CD14-positive monocyte (primary cell): Measurements from ENCODE around the gene USP17L24. TPM values are rescaled to one million over a fixed set of nuclear protein-coding genes. Genes with fewer than 3 reads are reported as not detected.
"Not testable (repeated sequence)": the region's sequence is repeated elsewhere in the genome, so short reads cannot be mapped to it uniquely, and the experiment has no call there.

Source experiments
- DNase-seq, 3 donors: peaks; one replicate each; pipeline ENCODE4 v3.0.0-alpha.2; 2011 to 2022
- H2AFZ ChIP-seq: 2 replicates; pipeline ENCODE4 v1.6.0; 2012; ENCODE audit warnings: mild to moderate bottlenecking, low read depth, low read length, inconsistent platforms; ENCODE audit not compliant: insufficient read depth, poor library complexity, severe bottlenecking
- H3K27ac ChIP-seq, 2 donors: 1 replicate in 1 of 2; 2 replicates in 1 of 2; pipeline ENCODE4 v1.5.1; 2012 to 2013; ENCODE audit warnings: low read length in 2 of 2, control low read depth in 1 of 2, inconsistent platforms in 1 of 2, low read depth in 1 of 2, mild to moderate bottlenecking in 1 of 2
- H3K27me3 ChIP-seq, 2 donors: one replicate each; pipeline versions ENCODE4 v1.6.0 to v1.6.1; 2011 to 2013; ENCODE audit warnings: low read length in 2 of 2; ENCODE audit not compliant: control insufficient read depth in 2 of 2, insufficient read depth in 2 of 2
- H3K36me3 ChIP-seq, 2 donors: replicated peaks in 1 of 2; 1 replicate in 1 of 2; 2 replicates in 1 of 2; pipeline versions ENCODE4 v1.5.1 to v1.6.1; 2012 to 2013; ENCODE audit warnings: low read length in 2 of 2, control low read depth in 1 of 2, inconsistent platforms in 1 of 2, mild to moderate bottlenecking in 1 of 2; ENCODE audit not compliant: insufficient read depth in 2 of 2, control insufficient read depth in 1 of 2
- H3K4me1 ChIP-seq, 2 donors: 1 replicate in 1 of 2; 2 replicates in 1 of 2; pipeline versions ENCODE4 v1.5.1 to v1.6.1; 2012 to 2013; ENCODE audit warnings: low read length in 2 of 2, control low read depth in 1 of 2, inconsistent platforms in 1 of 2, mild to moderate bottlenecking in 1 of 2, moderate library complexity in 1 of 2; ENCODE audit not compliant: insufficient read depth in 2 of 2, control insufficient read depth in 1 of 2
- H3K4me2 ChIP-seq: replicated peaks from 2 replicates; pipeline ENCODE3; 2012; ENCODE audit warnings: low read length, moderate library complexity, mild to moderate bottlenecking; ENCODE audit not compliant: poor library complexity, severe bottlenecking; ENCODE audit errors: extremely low read depth
- H3K4me3 ChIP-seq, 3 experiments: fragments of 200-600 bp in 1 of 3; sonication (generic) in 1 of 3; replicated peaks in 1 of 3; 1 replicate in 2 of 3; 2 replicates in 1 of 3; pipeline ENCODE4 v1.5.1; 2011 to 2013; ENCODE audit warnings: low read length in 3 of 3, mild to moderate bottlenecking in 3 of 3, control low read depth in 2 of 3, low read depth in 2 of 3, inconsistent platforms in 1 of 3, moderate library complexity in 1 of 3
- H3K79me2 ChIP-seq: 2 replicates; pipeline ENCODE4 v1.6.0; 2012; ENCODE audit warnings: mild to moderate bottlenecking, control low read depth, inconsistent platforms, low read length, moderate library complexity; ENCODE audit not compliant: insufficient read depth
- H3K9ac ChIP-seq: 2 replicates; pipeline ENCODE4 v1.6.0; 2017; ENCODE audit warnings: low read length, mild to moderate bottlenecking; ENCODE audit not compliant: insufficient read depth, poor library complexity, severe bottlenecking
- H3K9me3 ChIP-seq, 2 donors: replicated peaks in 1 of 2; 1 replicate in 1 of 2; 2 replicates in 1 of 2; pipeline versions ENCODE4 v1.5.1 to v1.6.1; 2012 to 2013; ENCODE audit warnings: low read length in 2 of 2, control low read depth in 1 of 2; ENCODE audit not compliant: control insufficient read depth in 1 of 2, insufficient read depth in 1 of 2
- H4K20me1 ChIP-seq: 2 replicates; pipeline ENCODE4 v1.6.0; 2012; ENCODE audit warnings: mild to moderate bottlenecking, low read length, control low read depth, moderate library complexity; ENCODE audit not compliant: insufficient read depth
- H3K27ac Mint-ChIP-seq, 7 donors: one replicate each; pipeline ENCODE4 v1.8.0; 2020; ENCODE audit warnings: mild to moderate bottlenecking in 7 of 7, mixed read lengths in 7 of 7, moderate library complexity in 6 of 7, inconsistent platforms in 2 of 7
- H3K27me3 Mint-ChIP-seq, 3 donors: one replicate each; pipeline ENCODE4 v1.8.0; 2021 to 2022; ENCODE audit warnings: low read depth in 3 of 3, mild to moderate bottlenecking in 3 of 3, mixed read lengths in 3 of 3, moderate library complexity in 3 of 3, inconsistent platforms in 1 of 3
- H3K36me3 Mint-ChIP-seq, 2 donors: one replicate each; pipeline ENCODE4 v1.8.0; 2020; ENCODE audit warnings: mixed read lengths in 2 of 2, inconsistent platforms in 1 of 2, mild to moderate bottlenecking in 1 of 2
- H3K4me1 Mint-ChIP-seq: one replicate; pipeline ENCODE4 v1.8.0; 2020; ENCODE audit warnings: mild to moderate bottlenecking, mixed read lengths
- H3K4me3 Mint-ChIP-seq, 2 donors: one replicate each; pipeline ENCODE4 v1.8.0; 2020; ENCODE audit warnings: mild to moderate bottlenecking in 2 of 2, mixed read lengths in 2 of 2, moderate library complexity in 1 of 2
- H3K9me3 Mint-ChIP-seq, 7 donors: one replicate each; pipeline ENCODE4 v1.8.0; 2020 to 2022; ENCODE audit warnings: mixed read lengths in 7 of 7, mild to moderate bottlenecking in 6 of 7, moderate library complexity in 6 of 7, inconsistent platforms in 2 of 7
- WGBS: methylation state at CpG from one replicate; pipeline ENCODE4 v1.1.5; 2013; ENCODE audit warnings: missing lambda C conversion rate; ENCODE audit not compliant: insufficient coverage; 5-methylcytosine and 5-hydroxymethylcytosine counted together
- intact Hi-C, 2 donors: fragments of 100-400 bp; cut with micrococcal nuclease; formaldehyde crosslinking; loops; one replicate each; pipeline versions ENCODE4 v1.15.0 to v1.15.1; 2023
- polyA plus RNA-seq, 3 donors: library from polyadenylated mRNA; depleted of rRNA in 1 of 3; unstranded in 2 of 3; stranded (reverse) in 1 of 3; fragments of 300-500 nt in 2 of 3; fragments of >200 nt in 1 of 3; fragmentation: Illumina TruSeq in 2 of 3; gene quantifications; 1 replicate in 2 of 3; 2 replicates in 1 of 3; pipeline ENCODE4 v1.2.3, GENCODE V29; 2012 to 2021

The USP17L24 gene
- polyA plus RNA-seq, 3 donors: not detected

GRCh38 chr4:9353338-9353737 is 28.4 kb downstream of the USP17L24 start, which contains the start of gene USP17L29:
TSS of gene USP17L29 (plus strand) at chr4:9353638. CDS start at chr4:9353638, 0 bp downstream.
- H3K9me3 ChIP-seq, H3K36me3 Mint-ChIP-seq, H3K4me3 Mint-ChIP-seq, H3K27ac Mint-ChIP-seq, H3K4me1 ChIP-seq, H3K4me3 ChIP-seq, H3K4me1 Mint-ChIP-seq, H2AFZ ChIP-seq, H3K9ac ChIP-seq, H3K79me2 ChIP-seq, H4K20me1 ChIP-seq, DNase-seq, H3K9me3 Mint-ChIP-seq, H3K36me3 ChIP-seq, intact Hi-C loops, H3K4me2 ChIP-seq, H3K27me3 ChIP-seq, H3K27ac ChIP-seq, H3K27me3 Mint-ChIP-seq: not testable (repeated sequence)
- no CpG with 5 or more reads among the region's 15 CpGs for WGBS

- DNase-seq, H3K4me1 Mint-ChIP-seq, H3K4me2 ChIP-seq, H2AFZ ChIP-seq, H3K9ac ChIP-seq, intact Hi-C loops, H3K27me3 Mint-ChIP-seq, H3K36me3 Mint-ChIP-seq, H3K79me2 ChIP-seq, H3K9me3 ChIP-seq, H4K20me1 ChIP-seq, H3K4me1 ChIP-seq, H3K36me3 ChIP-seq, H3K27me3 ChIP-seq, H3K27ac ChIP-seq, H3K9me3 Mint-ChIP-seq, H3K27ac Mint-ChIP-seq, H3K4me3 Mint-ChIP-seq, H3K4me3 ChIP-seq: not testable (repeated sequence)
- WGBS: no CpG with 5 or more reads among the region's 15 CpGs
These were observed 37.9 kb downstream of the USP17L24 start, which contains the start of gene USP17L30 for GRCh38 chr4:9362829-9363228. TSS of gene USP17L30 (plus strand) at chr4:9363129. CDS start at chr4:9363129, 0 bp downstream.

Other genes starting within 250 kb of the USP17L24 start
- gene FAM90A26, start 154.8 kb upstream of the USP17L24 start, polyA plus RNA-seq: not detected
- not detected for gene USP17L10, start 114.5 kb upstream of the USP17L24 start, polyA plus RNA-seq
- not detected for gene USP17L11, start 109.8 kb upstream of the USP17L24 start, polyA plus RNA-seq
- not detected for gene USP17L12, start 105.0 kb upstream of the USP17L24 start, polyA plus RNA-seq
- gene USP17L13, start 100.3 kb upstream of the USP17L24 start, polyA plus RNA-seq: not detected
- not detected for gene USP17L15, start 90.8 kb upstream of the USP17L24 start, polyA plus RNA-seq
- gene USP17L17, start 81.3 kb upstream of the USP17L24 start, polyA plus RNA-seq: not detected
- not detected for gene USP17L18, start 76.5 kb upstream of the USP17L24 start, polyA plus RNA-seq
- not detected for gene USP17L19, start 71.8 kb upstream of the USP17L24 start, polyA plus RNA-seq
- gene USP17L20, start 67.0 kb upstream of the USP17L24 start, polyA plus RNA-seq: not detected
- not detected for gene USP17L21, start 62.3 kb upstream of the USP17L24 start, polyA plus RNA-seq
- gene USP17L22, start 57.5 kb upstream of the USP17L24 start, polyA plus RNA-seq: not detected
- gene USP17L25, start 4.7 kb downstream of the USP17L24 start, polyA plus RNA-seq: not detected
- not detected for gene USP17L26, start 9.5 kb downstream of the USP17L24 start, polyA plus RNA-seq
- gene USP17L5, start 14.2 kb downstream of the USP17L24 start, polyA plus RNA-seq: not detected
- not detected for gene USP17L27, start 19.0 kb downstream of the USP17L24 start, polyA plus RNA-seq
- not detected for gene USP17L28, start 23.7 kb downstream of the USP17L24 start, polyA plus RNA-seq
- gene USP17L29, start 28.5 kb downstream of the USP17L24 start, polyA plus RNA-seq: not detected
- not detected for gene USP17L30, start 38.0 kb downstream of the USP17L24 start, polyA plus RNA-seq
- not detected for gene DEFB131A, start 119.2 kb downstream of the USP17L24 start, polyA plus RNA-seq